ENCODE measurements around the gene RECK.

RECK gene

GRCh38 chr9:36138496-36138895 lies 101.8 kb downstream of the RECK start:
- H2AFZ ChIP-seq (ENCODE audit: low read length) = no peak overlapping the region
- H3K9ac ChIP-seq (ENCODE audit: low read depth, low read length, poor library complexity, severe bottlenecking) = peak overlapping the region; percentile 41
- TF ChIP-seq EZH2phosphoT487 (IDR thresholded peaks at IDR 0.05; ENCODE audit: borderline replicate concordance) (no peak), CTCF (conservative IDR thresholded peaks at IDR 0.05; ENCODE audit: low read length) (no peak)
- peaks cover 63% of the 10 kb centered on the region for H3K79me2 ChIP-seq (ENCODE audit: insufficient read depth, low read length)
- H3K9me3 ChIP-seq (ENCODE audit: insufficient read depth, low read depth, low read length) = no peaks in the 10 kb centered on the region
- no peaks in the 10 kb centered on the region for H3K27me3 ChIP-seq (ENCODE audit: insufficient read depth, low read length, poor library complexity, severe bottlenecking)
- no peaks in the 10 kb centered on the region for H3K36me3 ChIP-seq (ENCODE audit: insufficient read depth, low read length)
- no peak overlapping the region for H3K4me3 ChIP-seq (ENCODE audit: low read length, poor library complexity, severe bottlenecking)
- peaks cover 69% of the 10 kb centered on the region for H3K4me1 ChIP-seq (ENCODE audit: insufficient read depth, low read length, poor library complexity, severe bottlenecking)
- no peaks in the 10 kb centered on the region for H3F3A ChIP-seq (ENCODE audit: low read depth)
- H4K20me1 ChIP-seq (ENCODE audit: insufficient read depth, low read length, poor library complexity, severe bottlenecking) = peaks cover 9% of the 10 kb centered on the region
- H3K9me2 ChIP-seq (replicated peaks; ENCODE audit: low read depth, low read length) = no peaks in the 10 kb centered on the region
- peak overlapping the region; percentile 40 for H3K4me2 ChIP-seq (ENCODE audit: low read depth, low read length, poor library complexity, severe bottlenecking)

- peaks cover 72% of the 10 kb centered on the region for H3K4me1 ChIP-seq (ENCODE audit: insufficient read depth, low read length, poor library complexity, severe bottlenecking)
- peaks cover 67% of the 10 kb centered on the region for H3K79me2 ChIP-seq (ENCODE audit: insufficient read depth, low read length)
- H2AFZ ChIP-seq (ENCODE audit: low read length) = no peak overlapping the region
- no peaks in the 10 kb centered on the region for H3K9me3 ChIP-seq (ENCODE audit: insufficient read depth, low read depth, low read length)
- no peaks in the 10 kb centered on the region for H3K36me3 ChIP-seq (ENCODE audit: insufficient read depth, low read length)
- H3K4me2 ChIP-seq (ENCODE audit: low read depth, low read length, poor library complexity, severe bottlenecking) = peak overlapping the region; percentile 90
- no peak overlapping the region for H3K4me3 ChIP-seq (ENCODE audit: low read length, poor library complexity, severe bottlenecking)
- peak overlapping the region; percentile 41 for H3K9ac ChIP-seq (ENCODE audit: low read depth, low read length, poor library complexity, severe bottlenecking)
- peaks cover 9% of the 10 kb centered on the region for H4K20me1 ChIP-seq (ENCODE audit: insufficient read depth, low read length, poor library complexity, severe bottlenecking)
- no peaks in the 10 kb centered on the region for H3K9me2 ChIP-seq (replicated peaks; ENCODE audit: low read depth, low read length)
- no peak for TF ChIP-seq CTCF (conservative IDR thresholded peaks at IDR 0.05; ENCODE audit: low read length)
- no peak for TF ChIP-seq EZH2phosphoT487 (IDR thresholded peaks at IDR 0.05; ENCODE audit: borderline replicate concordance)
- no peaks in the 10 kb centered on the region for H3K27me3 ChIP-seq (ENCODE audit: insufficient read depth, low read length, poor library complexity, severe bottlenecking)
- no peaks in the 10 kb centered on the region for H3F3A ChIP-seq (ENCODE audit: low read depth)
Measured at GRCh38 chr9:36138901-36139300, 102.2 kb downstream of the RECK start.

- Histone ChIP-seq H2AFZ (ENCODE audit: low read length) (no peak overlapping the region), H3K9me2 (replicated peaks; ENCODE audit: low read depth, low read length) (no peaks in the 10 kb centered on the region), H3K9ac (ENCODE audit: low read depth, low read length, poor library complexity, severe bottlenecking) (peak overlapping the region; percentile 41), H3K27me3 (ENCODE audit: insufficient read depth, low read length, poor library complexity, severe bottlenecking) (no peaks in the 10 kb centered on the region), H3K79me2 (ENCODE audit: insufficient read depth, low read length) (peaks cover 75% of the 10 kb centered on the region), H3K4me2 (ENCODE audit: low read depth, low read length, poor library complexity, severe bottlenecking) (peak overlapping the region; percentile 90), H3K36me3 (ENCODE audit: insufficient read depth, low read length) (no peaks in the 10 kb centered on the region), H3K4me1 (ENCODE audit: insufficient read depth, low read length, poor library complexity, severe bottlenecking) (peaks cover 87% of the 10 kb centered on the region), H3K4me3 (ENCODE audit: low read length, poor library complexity, severe bottlenecking) (peak overlapping the region; percentile 57), H4K20me1 (ENCODE audit: insufficient read depth, low read length, poor library complexity, severe bottlenecking) (peaks cover 9% of the 10 kb centered on the region), H3K9me3 (ENCODE audit: insufficient read depth, low read depth, low read length) (no peaks in the 10 kb centered on the region), H3F3A (ENCODE audit: low read depth) (no peaks in the 10 kb centered on the region)
- TF ChIP-seq EZH2phosphoT487 (IDR thresholded peaks at IDR 0.05; ENCODE audit: borderline replicate concordance) = no peak
- TF ChIP-seq CTCF (conservative IDR thresholded peaks at IDR 0.05; ENCODE audit: low read length) = no peak
Measured at GRCh38 chr9:36140086-36141084, 103.7 kb downstream of the RECK start.
